Common myeloid progenitor, CD34-positive (primary cell): ENCODE measurements around the gene CEP131.

Experiments used
- CTCF ChIA-PET: fragments of 350-600 bp; sonication (Branson Sonifier 250); formaldehyde crosslinking; loops from one replicate; lab custom pipeline; 2021; ENCODE audit warnings: antibody characterized with exemption; lab: Charles Lee
- POLR2A ChIA-PET: fragments of 350-600 bp; sonication (Branson Sonifier 250); formaldehyde crosslinking; loops from one replicate; lab custom pipeline; 2021; ENCODE audit warnings: antibody characterized with exemption; lab: Charles Lee
- DNase-seq, 3 donors: peaks; one replicate each; pipeline versions ENCODE4 v3.0.0 to v3.0.0-alpha.2; 2013
- H3K27ac ChIP-seq, 2 experiments: 1 replicate in 1 of 2; 2 replicates in 1 of 2; pipeline ENCODE4 v1.7.0; 2013; ENCODE audit warnings: inconsistent platforms in 2 of 2, low read length in 2 of 2, mild to moderate bottlenecking in 2 of 2, low read depth in 1 of 2, moderate library complexity in 1 of 2; ENCODE audit not compliant: severe bottlenecking in 2 of 2, insufficient read depth in 1 of 2, poor library complexity in 1 of 2
- H3K27me3 ChIP-seq, 5 experiments: replicated peaks in 2 of 5; 1 replicate in 3 of 5; 2 replicates in 2 of 5; pipeline versions ENCODE4 v1.6.1 to v1.7.0; 2013; ENCODE audit warnings: low read length in 4 of 5, mild to moderate bottlenecking in 2 of 5, moderate library complexity in 2 of 5, inconsistent platforms in 1 of 5; ENCODE audit not compliant: insufficient read depth in 5 of 5, control insufficient read depth in 4 of 5
- H3K36me3 ChIP-seq, 4 experiments: 1 replicate in 2 of 4; 2 replicates in 2 of 4; pipeline versions ENCODE4 v1.6.1 to v1.7.0; 2013; ENCODE audit warnings: low read length in 3 of 4, control low read depth in 1 of 4, mild to moderate bottlenecking in 1 of 4; ENCODE audit not compliant: control insufficient read depth in 4 of 4, insufficient read depth in 4 of 4
- H3K4me1 ChIP-seq, 4 experiments: 1 replicate in 3 of 4; 2 replicates in 1 of 4; pipeline versions ENCODE4 v1.6.1 to v1.7.1; 2013; ENCODE audit warnings: low read length in 3 of 4, mild to moderate bottlenecking in 3 of 4, control low read depth in 1 of 4, inconsistent platforms in 1 of 4, moderate library complexity in 1 of 4; ENCODE audit not compliant: control insufficient read depth in 4 of 4, insufficient read depth in 4 of 4; ENCODE audit errors: control extremely low read depth in 1 of 4
- H3K4me3 ChIP-seq, 7 experiments: 1 replicate in 4 of 7; 2 replicates in 3 of 7; pipeline versions ENCODE4 v1.5.1 to v1.7.0; 2013; ENCODE audit warnings: mild to moderate bottlenecking in 7 of 7, low read length in 6 of 7, moderate library complexity in 6 of 7, inconsistent platforms in 2 of 7, low read depth in 2 of 7, control low read depth in 1 of 7; ENCODE audit not compliant: insufficient read depth in 4 of 7, control insufficient read depth in 1 of 7; ENCODE audit errors: extremely low read depth in 1 of 7
- H3K9me3 ChIP-seq, 5 experiments: 1 replicate in 4 of 5; 2 replicates in 1 of 5; pipeline versions ENCODE4 v1.6.1 to v1.7.1; 2013; ENCODE audit warnings: low read length in 4 of 5, mild to moderate bottlenecking in 2 of 5, inconsistent platforms in 1 of 5, low read depth in 1 of 5, moderate library complexity in 1 of 5; ENCODE audit not compliant: control insufficient read depth in 4 of 5, insufficient read depth in 2 of 5; ENCODE audit errors: control extremely low read depth in 1 of 5
- WGBS: methylation state at CpG from one replicate; pipeline ENCODE4 v1.1.5; 2013; ENCODE audit not compliant: insufficient coverage; 5-methylcytosine and 5-hydroxymethylcytosine counted together

The CEP131 gene

GRCh38 chr17:81238815-81239713 lies 16.3 kb upstream of the CEP131 start, which contains the start of the genes NDUFAF8 and TEPSIN:
NDUFAF8 (plus strand) TSS chr17:81239318; CDS start chr17:81239364, 46 bp downstream.
TEPSIN (minus strand) TSS chr17:81239055; CDS start chr17:81239033, 22 bp downstream.
- DNase-seq: peak; percentile 99
- WGBS: 0% methylated on average over 89 of the region's 100 CpGs
- H3K4me3 ChIP-seq: peak within 1 kb of the TSS; percentile 79 to 95 (median 89)
- ChIA-PET CTCF (interaction anchor here (0.8 to 2.0 kb wide), 6 partner anchors 9 to 98 kb away, joined by 3 to 7 read pairs (median 4); no protein-coding TSS in a partner anchor), POLR2A (interaction anchor here (0.6 to 1.2 kb wide), 5 partner anchors 14 to 685 kb away, joined by 3 to 4 read pairs (median 3); no protein-coding TSS in a partner anchor)
- H3K4me1 ChIP-seq: peaks cover 6 to 47% (median 38%) of the 10 kb centered on the region in 4 experiments
- H3K27ac ChIP-seq: peak within 1 kb of the TSS; percentile 66 to 85
- H3K9me3 ChIP-seq: no peaks in the 10 kb centered on the region
- H3K27me3 ChIP-seq: no peaks in the 10 kb centered on the region
- peaks cover 0 to 25% (median 15%) of the 10 kb centered on the region in 4 experiments for H3K36me3 ChIP-seq

- CTCF ChIA-PET: interaction anchor here (0.8 to 2.0 kb wide), 5 partner anchors 8 to 98 kb away, joined by 3 to 7 read pairs (median 3); no protein-coding TSS in a partner anchor
- Histone ChIP-seq H3K27me3 (no peaks in the 10 kb centered on the region), H3K4me3 (peak overlapping the region; percentile 79 to 95 (median 89)), H3K36me3 (peaks cover 0 to 31% (median 17%) of the 10 kb centered on the region in 4 experiments), H3K4me1 (peaks cover 6 to 47% (median 38%) of the 10 kb centered on the region in 4 experiments), H3K9me3 (no peaks in the 10 kb centered on the region), H3K27ac (peak overlapping the region; percentile 66 to 85)
- no peak for DNase-seq
- WGBS: 2% methylated on average over 26 of the region's 26 CpGs
- POLR2A ChIA-PET: interaction anchor here (0.6 to 1.2 kb wide), 5 partner anchors 14 to 686 kb away, joined by 3 to 4 read pairs (median 3); no protein-coding TSS in a partner anchor
Measured at GRCh38 chr17:81238490-81238814, 15.7 kb upstream of the CEP131 start.

- ChIA-PET CTCF (interaction anchor here (0.6 to 2.0 kb wide), 6 partner anchors 7 to 97 kb away, joined by 3 to 7 read pairs (median 3); no protein-coding TSS in a partner anchor), POLR2A (interaction anchor here (0.6 to 1.2 kb wide), 3 partner anchors 13 to 49 kb away, joined by 3 to 4 read pairs (median 3); no protein-coding TSS in a partner anchor)
- H3K27ac ChIP-seq: peak overlapping the region; percentile 66 to 85
- DNase-seq: no peak
- peaks cover 6 to 44% (median 38%) of the 10 kb centered on the region in 4 experiments for H3K4me1 ChIP-seq
- WGBS: 66% methylated on average over 33 of the region's 36 CpGs
- H3K36me3 ChIP-seq: peaks cover 2 to 37% (median 20%) of the 10 kb centered on the region in 4 experiments
- no peaks in the 10 kb centered on the region for H3K27me3 ChIP-seq
- peak overlapping the region; percentile 79 to 95 (median 89) for H3K4me3 ChIP-seq
- no peaks in the 10 kb centered on the region for H3K9me3 ChIP-seq
Measured at GRCh38 chr17:81237591-81238489, 15.1 kb upstream of the CEP131 start.

GRCh38 chr17:81236784-81237183 lies 14.0 kb upstream of the CEP131 start:
- peaks cover 6 to 33% (median 29%) of the 10 kb centered on the region in 4 experiments for H3K4me1 ChIP-seq
- H3K9me3 ChIP-seq: no peaks in the 10 kb centered on the region
- 94% methylated on average over 15 of the region's 21 CpGs for WGBS
- ChIA-PET CTCF (interaction anchor here (0.7 kb wide), 1 partner anchor 94 kb away, joined by 3 read pairs; no protein-coding TSS in a partner anchor), POLR2A (no interaction called here)
- DNase-seq: no peak
- H3K4me3 ChIP-seq: no peak overlapping the region
- H3K27me3 ChIP-seq: no peaks in the 10 kb centered on the region
- no peak overlapping the region for H3K27ac ChIP-seq
- H3K36me3 ChIP-seq: peaks cover 2 to 48% (median 28%) of the 10 kb centered on the region in 4 experiments

GRCh38 chr17:81235822-81236740 lies 13.3 kb upstream of the CEP131 start:
- no peaks in the 10 kb centered on the region for H3K27me3 ChIP-seq
- H3K4me3 ChIP-seq: no peak overlapping the region
- H3K36me3 ChIP-seq: peaks cover 2 to 49% (median 31%) of the 10 kb centered on the region in 4 experiments
- DNase-seq: no peak
- H3K9me3 ChIP-seq: no peaks in the 10 kb centered on the region
- CTCF ChIA-PET: interaction anchor here (0.7 kb wide), 1 partner anchor 93 kb away, joined by 3 read pairs; no protein-coding TSS in a partner anchor
- POLR2A ChIA-PET: no interaction called here
- H3K27ac ChIP-seq: no peak overlapping the region
- 94% methylated on average over 24 of the region's 32 CpGs for WGBS
- H3K4me1 ChIP-seq: peaks cover 6 to 30% (median 27%) of the 10 kb centered on the region in 4 experiments
